GM18520 (cell line): ENCODE measurements around the gene SHLD1.
A peak's percentile ranks its signal among the peaks of the same experiment; 100 is the strongest.

ENCODE experiments used
- ATAC-seq: cut with Tn5 transposase; IDR thresholded peaks from one replicate; pipeline ENCODE4 v1.9.1; 2021; ENCODE audit not compliant: unreplicated experiment

The SHLD1 gene

DNA sequence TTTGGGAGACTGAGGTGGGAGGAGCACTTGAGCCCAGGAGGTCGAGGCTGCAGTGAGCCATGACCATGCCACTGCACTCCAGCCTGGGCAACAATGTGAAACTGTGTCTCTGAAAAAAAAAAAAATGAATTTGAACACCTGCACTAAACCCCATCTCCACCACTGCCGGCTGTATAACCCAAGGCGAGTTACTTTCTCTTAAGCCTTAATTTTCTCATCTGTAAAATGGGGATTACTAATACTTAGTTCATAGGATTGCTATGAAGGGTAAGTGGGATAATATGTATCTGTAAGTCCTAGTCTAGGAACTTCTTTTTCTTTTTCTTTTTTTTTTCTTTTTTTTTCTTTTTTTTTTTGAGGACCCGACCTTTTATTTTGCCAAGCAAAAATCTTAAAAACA lies 61.5 kb downstream of the SHLD1 start:
- ATAC-seq = no peak

DNA sequence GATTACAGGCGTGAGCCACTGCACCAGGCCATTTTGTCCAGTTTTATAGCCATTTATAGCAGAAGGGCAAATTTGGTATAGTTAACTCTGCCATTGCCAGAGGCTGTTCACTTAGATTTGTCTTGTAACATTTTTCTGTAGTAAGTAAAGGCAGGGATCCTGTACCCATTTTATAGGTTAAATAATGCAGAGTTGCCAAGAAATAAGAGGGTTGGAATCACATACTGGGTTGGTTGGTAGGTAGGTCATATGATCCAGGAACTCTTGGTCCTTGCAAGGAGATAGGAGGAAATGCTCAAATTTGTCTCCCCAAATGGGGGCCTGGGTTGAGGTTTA lies 68.1 kb downstream of the SHLD1 start:
- no peak for ATAC-seq

DNA sequence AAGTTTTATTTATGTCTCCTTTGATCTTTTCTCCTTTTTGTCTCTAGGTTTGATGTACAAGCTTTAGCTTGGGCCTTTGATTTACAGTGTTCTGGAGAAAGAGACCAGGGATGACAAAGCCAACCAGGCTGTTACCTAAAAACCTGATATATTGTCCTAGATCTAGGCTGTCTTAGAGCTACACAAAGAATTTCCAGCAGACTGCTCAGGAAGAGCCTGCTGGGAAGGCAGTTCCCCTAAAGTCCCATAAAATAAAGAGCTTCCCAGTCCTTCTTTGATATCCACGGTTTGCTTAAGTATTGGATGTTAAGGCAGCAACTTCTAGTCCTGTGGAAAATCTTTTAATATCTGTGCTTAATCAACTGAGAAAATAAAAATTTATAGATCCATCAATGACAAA lies 70.5 kb downstream of the SHLD1 start:
- ATAC-seq = no peak

DNA sequence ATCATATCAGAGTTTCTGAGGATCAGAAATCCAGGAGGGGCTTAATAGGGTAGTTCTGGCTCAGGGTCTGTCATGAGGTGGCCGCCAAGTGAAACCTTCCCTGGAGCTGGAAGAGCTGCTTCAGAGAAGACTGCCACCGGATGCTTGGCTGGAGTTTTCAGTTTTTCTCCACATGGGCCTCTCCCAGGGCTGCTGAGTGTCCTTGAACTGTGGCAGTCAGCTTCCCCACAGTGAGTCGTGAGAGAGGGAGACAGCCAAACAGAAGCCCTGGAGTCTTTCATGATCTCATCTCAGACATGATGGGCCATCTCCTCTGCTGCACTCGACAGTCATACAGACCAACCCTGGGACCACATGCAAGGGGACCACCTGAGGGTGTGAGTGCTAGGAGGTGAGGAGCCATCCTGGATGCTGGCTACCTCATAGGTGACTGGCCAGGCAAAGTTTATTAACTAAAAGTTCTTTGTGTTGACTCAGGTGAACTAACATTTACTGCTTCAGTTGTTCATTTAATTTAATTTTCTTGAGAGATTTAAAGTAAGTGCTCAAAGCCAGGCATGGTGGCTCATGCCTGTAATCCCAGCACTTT lies 71.5 kb downstream of the SHLD1 start:
- no peak for ATAC-seq

DNA sequence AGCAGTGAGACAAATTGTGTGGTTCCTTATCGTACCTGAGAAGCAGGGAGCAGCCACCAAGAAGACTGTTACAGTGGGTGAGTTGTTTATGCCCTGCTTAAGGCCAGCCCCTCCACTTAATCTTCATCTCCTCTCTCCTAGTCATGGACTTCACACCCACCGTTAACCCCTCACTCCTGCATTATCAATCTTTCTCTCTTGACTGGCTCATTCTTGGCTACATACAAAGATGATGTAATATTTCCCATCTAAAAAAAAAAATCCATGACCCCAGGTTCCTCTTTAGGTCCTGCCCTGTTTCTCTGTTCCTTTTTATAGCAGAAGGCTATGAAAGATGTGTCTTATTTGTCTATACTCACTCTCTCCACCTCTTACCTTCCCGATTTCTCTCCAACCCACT lies 72.4 kb downstream of the SHLD1 start:
- no peak for ATAC-seq

DNA sequence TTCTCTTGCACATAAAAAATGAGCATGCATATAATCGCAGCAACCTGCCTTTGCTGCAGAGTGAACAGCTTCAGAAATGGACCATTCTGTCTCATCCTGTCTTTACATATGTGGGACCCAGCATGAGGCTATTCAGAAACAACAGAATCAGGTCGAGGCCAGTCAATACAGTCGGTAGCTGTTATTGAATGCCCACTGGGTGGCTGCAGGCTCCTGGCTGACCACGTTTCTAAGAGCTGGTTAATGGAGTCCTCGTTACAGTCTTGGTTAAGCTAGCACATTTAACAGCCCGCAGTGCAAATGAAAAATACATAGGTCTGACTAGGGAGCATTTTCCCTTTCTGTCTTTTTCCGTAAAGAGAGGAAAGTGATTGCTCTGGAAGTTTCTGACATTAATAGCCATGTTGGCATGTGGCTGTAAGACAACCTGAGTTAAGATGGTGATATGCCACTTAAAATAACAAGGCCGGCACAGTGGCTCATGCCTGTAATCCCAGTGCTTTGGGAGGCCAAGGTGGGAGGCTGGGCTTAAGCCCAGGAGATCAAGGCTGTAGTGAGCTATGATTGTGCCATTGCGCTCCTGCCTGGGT lies 75.0 kb downstream of the SHLD1 start:
- ATAC-seq = no peak

DNA sequence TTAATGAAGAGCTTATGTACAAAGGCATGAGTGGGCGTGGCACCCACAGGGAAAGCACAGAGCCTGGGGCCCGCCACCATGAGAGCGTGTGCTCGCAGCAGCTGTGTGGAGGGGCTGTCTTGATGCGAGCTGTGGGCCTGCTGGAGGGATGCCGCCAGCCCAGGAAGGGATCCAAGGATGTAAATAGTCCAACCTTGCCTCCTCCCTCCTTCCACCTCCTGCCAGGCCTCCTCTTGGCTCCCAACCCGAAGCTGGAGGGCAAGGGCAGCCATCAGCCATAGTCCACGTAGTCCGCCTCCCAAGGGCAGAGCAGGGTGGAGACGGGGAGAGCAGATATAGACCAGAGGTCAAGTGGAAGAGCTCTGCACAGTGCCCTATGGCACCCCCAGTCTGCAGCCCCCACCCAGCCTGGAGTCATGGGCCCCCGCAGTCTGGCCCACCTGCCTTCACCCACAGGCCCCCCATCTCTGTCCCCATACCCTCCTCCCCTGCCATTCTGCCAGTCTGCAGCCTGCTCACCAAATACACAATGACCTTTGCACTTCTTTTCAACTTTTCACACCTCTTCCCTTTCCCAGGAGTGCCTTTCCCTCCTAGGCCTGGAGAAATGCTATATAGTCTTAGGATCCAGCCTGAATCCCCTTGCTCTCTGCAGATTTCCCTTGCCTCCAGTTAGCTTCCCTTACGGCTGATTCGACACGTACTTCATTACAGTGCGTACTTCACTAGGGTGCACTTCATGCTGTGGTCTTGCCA lies 77.1 kb downstream of the SHLD1 start:
- no peak for ATAC-seq

DNA sequence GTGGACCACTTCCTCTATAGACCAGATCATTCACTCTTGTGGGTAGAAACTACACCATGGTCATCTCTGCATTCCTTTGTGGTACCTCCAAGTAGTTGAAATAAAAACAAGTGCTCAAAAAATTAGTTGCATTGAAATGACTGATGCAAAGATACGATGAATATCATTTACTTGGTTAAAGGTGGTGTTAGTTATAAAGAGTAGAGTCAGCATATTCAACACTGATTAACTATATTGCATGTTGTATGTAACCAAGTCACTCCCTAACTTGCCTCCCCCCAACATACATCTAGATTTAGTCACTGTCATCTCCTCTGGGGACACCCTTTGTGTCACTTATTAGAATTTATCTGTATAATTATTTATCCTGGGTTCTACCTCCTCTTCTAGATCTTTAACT lies 77.7 kb downstream of the SHLD1 start:
- no peak for ATAC-seq

DNA sequence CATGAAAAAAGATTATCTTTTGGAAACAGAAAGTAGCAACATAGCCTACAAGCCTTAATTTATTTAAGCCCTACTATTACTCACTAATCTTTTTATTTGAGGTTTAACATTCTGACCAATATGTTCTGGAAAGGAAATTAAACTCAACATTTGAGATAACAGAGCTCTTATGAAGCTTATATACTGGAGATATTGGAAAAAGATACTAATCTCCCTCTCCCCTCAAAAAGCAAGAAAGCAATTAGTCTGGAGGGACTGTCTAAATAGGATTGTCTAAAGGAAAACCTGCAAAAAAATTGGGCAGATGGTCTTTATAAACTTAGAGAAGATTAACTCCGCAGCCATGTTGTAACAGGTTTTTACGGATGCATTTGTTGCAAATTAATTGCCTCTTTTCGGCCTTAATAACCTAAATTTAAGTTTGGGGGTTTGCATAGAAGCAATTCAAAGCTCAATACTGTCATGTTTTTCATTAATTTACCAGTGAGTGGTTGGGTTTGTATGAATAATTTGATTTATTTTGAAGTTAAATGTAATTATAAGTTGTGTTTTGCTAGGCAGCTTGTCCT lies 79.1 kb downstream of the SHLD1 start:
- ATAC-seq = no peak

DNA sequence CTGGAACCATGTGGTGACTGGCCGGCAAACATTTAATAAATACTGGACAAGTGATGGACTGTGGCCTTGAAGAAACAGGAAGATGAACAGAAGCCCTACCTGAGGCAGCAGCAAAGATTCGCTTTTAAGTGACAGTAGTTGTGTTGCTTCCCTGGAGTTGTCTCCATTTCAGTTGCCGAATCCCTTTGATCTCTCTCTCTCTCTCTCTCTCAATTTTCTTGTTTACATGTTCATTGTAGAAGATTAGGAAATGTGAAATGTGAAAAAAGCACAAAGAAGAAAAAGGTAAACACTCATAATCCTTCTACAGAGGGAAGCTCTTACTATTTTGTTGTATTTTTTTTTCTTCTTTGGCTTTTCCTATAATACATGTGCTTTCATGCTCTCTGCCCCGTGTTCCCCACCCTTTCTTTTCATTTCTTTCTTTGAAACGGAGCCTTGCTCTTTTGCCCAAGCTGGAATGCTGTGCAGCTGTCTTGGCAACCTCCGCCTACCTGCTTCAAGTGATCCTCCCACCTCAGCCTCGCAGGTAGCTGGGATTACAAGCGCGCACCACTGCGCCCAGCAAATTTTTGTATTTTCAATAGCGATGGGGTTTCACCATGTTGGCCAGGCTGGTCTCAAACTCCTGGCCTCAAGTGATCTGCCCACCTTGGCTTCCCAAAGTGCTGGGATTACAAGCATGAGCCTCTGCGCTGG lies 81.5 kb downstream of the SHLD1 start:
- ATAC-seq = no peak

DNA sequence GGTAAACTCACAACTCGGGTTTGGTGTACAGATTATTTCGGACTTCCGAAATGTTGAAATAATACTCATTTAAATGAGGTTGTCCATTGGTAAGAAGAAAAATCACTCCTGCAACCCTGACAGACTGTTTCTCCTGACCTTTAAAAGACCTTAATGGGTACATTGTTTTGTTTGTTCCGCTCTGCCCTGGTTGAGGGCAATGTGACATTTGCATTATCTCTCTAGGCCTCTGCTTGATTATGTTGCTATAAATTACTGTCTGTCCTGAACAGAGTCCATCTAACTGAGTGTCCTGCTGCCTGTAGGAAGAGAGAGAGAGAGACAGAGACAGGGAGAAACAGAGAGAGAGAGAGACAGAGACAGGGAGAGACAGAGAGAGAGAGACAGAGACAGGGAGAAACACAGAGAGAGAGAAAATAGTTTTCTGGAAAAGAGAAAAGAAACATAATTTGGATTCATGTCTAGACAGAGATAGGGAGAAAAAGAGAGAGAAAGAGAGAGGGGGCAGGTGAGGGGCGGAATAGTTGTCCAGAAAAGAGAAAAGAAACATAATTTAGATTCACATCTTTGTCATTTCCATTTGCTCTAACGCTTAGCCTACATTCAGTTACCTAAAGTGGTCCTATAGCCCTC lies 83.2 kb downstream of the SHLD1 start:
- no peak for ATAC-seq

DNA sequence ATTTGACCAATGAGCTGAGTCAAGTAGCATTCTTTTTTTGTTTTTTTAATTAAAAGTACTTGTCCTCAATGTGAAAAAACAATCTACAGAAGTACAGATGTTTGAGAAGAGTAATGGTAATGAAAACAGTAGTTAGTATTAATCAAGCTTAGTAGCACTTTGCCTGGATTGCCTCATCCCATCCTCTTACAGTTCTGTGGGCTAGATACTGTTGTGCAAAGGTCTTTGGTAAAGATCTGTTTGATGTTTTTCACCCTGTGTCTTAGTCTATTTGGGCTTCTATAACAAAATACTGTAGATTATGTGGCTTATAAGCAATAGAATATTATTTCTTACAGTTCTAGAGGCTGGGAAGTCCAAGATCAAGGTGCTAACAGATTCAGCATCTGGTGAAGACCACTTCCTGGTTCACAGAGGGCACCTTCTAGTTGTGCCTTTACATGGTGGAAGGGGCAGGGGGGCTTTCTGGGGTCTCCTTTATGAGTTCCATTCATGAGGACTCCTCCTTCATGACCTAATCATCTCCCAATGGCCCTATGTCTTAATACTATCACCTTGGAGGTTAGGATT lies 84.3 kb downstream of the SHLD1 start:
- no peak for ATAC-seq

DNA sequence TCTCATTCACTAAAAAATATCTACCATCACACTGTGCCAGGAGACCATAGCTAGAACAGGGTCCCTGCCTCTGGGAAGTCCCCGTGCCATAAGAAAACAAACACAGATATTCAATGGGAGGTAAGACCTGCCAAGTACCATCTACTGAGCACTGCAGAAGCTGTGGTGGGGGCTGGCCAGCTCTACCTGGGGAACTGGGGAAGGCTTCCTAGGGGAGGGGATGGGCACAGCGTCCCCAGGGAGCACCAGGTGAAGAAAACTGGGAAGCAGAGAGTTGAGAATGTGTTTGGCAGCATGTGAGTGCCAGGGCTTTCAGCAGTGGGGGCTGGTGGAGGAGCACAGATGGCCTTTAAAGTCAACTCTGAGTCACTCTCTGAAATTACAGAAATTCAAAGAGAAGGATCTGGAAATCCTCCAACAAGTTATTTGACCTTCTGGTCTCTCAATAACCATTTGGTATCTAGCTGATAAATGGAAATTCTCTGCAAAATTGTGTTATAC lies 85.2 kb downstream of the SHLD1 start:
- no peak for ATAC-seq

DNA sequence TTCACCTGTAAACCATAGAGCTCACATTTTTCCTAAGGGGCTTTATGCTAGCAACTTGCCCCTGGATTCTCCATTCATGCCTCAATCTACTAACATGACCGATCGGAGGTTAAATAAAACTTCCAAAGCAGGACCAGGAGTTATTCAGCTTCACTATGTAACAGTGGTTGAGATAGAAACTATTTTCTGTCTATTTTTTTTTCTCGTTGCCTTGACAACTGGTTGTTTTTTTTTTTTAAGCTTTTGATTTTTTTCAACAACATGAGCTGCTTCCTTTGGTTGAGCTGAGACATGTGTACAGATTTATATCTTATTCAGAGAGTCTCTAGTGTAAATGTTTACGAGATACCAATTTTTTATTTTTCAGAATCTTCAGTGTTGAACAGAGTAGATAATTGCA lies 85.7 kb downstream of the SHLD1 start:
- ATAC-seq = no peak

DNA sequence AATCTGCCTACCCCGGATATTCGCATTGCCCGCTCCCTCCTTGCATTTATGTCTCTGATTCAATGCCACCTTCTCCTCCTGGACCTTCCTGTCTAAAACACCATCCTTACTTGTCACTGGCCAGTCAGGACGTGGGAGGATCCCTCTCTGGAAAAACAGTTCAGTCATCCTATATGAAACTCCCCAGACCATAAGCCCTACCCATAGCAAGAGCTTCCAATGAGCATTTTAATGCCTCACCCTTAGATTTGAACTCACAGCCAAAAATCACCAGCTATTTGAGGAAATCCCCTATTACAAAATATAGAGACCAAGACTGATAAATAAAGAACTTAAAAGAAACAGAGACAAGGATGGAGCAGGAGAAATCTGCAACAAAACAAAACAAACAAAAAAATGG lies 86.4 kb downstream of the SHLD1 start:
- ATAC-seq = no peak

DNA sequence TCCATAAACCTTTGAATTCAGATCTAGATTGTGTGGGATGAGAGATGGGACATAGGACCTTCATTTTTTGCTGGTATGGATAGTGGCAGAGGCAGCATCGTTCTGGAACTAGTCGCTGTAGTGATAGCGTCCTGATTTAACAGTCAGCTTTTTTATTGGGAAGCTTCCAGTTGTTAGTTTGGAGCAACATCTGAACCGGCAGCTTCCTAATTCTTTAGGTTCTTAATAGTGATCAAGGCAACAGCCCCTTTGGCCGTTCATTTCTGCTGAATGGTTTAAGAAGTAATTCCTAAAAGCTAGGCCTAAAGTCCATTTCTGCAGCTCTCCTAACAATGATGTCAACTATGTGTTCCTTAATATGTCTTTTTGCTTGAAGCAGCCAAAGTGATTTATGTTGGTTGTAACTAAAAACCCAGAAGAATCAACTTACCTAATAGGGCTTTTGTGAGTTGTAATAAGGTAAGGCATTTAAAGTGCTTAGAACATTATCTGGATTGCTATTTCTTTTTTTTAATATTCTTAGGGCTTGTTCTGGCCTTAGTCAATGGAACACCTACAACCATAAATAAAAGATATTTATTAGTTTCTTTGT lies 90.3 kb downstream of the SHLD1 start:
- no peak for ATAC-seq

DNA sequence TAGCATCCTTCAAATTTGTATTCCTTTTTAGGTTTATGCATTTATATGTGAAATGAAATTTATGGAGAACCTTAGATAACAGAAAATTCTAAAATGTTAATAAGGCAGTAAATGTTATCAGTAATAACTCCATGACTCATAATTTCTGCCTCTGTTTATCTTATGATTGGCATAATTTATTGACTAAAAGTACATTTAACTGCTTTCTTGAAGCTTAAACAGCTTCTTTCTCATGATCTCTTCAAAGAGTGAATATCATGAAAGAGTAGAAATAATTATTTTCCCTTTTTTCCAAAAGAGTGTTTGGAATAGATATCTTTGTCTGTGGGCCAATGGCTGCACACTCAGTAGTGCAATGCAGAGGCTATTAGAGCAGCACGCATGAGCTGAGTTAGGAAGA lies 91.3 kb downstream of the SHLD1 start:
- ATAC-seq = no peak

DNA sequence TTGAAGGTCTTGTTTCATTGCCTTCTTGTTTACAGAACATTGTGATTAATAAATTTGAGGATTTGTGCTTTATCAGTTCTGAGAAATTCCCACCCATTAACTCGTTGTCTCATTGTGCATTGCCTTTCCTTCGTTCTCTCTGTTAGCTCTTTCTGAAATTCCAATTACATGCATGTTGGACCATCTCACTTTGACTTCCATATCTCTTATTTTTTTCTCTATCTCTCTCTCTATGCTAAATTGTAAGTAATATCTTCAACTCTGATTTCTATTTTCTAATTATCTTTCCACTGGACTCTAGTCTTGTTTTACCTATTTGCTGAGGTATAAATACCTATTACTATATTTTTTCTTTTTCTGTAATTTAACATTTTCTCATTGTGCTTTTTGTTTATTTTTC lies 92.3 kb downstream of the SHLD1 start:
- ATAC-seq = no peak

DNA sequence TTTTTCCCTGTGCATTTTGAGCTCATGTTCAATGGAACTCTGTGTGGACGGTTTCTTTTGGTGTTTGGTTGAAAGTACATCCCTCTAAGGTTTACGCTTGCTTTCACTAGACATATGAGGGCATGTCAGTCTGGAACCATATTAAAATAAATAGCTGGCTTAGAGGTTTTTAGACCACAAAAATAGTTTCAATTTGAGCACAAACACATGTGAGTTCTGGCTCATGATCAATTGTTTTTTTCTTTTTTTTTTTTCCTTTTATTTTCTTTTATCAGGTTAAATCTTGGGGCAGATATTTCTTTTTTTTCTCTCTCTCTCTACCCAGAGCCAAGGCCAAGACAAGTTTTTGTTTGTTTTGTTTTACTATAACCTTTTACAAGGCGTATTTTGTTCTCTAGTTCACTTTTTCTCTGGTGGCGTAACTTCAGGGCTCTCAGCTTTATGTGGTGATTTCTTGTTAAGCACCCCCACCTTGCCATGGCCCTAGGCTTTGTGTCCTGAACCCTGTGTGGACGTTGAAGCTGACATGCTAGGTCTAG lies 92.9 kb downstream of the SHLD1 start:
- no peak for ATAC-seq

DNA sequence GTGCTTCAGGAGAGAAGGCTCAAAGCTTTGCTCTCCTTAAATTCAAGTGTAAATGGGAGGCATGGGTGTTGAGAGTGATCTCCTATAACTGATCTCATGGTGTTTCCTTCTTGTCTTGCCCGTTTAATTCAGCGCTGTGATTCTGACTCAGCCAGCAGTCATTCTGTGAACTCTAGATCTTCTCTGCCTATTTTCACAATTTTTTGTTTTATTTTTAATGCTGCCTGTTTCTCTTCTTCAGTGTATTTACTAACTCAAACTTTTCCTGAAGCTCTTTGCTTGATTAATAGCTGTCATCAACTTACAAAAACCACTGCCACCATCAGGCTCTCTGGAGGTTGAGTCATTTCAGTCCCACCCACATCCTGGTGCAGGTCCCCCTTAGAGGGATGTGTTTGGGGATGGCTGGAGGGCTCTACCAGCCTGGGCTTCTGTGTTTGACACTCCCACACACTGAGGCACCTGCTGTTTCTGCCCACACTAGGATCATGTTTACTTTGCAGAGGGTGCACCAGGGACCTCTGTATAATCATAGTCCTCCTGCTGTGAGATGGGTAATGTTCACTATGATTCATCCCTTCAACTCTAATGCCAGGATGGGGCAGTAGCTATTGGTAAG lies 94.0 kb downstream of the SHLD1 start:
- ATAC-seq = peak; percentile 76
